ENCODE measurements around the gene BRIP1.

DNA sequence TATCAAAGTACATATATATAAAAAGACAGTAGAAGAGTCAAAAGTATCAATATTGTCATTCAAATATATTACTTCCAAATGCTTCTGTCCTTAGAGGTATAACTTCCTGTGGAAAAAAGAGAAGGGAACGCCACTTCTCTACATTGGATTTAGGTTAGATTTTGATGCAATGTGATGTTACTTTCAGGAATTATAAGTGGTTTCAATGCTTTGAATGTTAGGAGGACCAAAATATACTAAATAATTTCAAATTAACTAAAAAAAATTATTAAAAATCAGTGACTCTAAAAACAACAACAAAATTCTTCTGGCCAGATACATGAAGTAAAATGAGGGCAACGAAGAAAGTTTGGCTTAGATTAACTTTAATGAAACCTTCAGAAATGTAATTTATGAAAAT, 88.0 kb downstream of the BRIP1 start:
- TF ChIP-seq, protein P1, sequence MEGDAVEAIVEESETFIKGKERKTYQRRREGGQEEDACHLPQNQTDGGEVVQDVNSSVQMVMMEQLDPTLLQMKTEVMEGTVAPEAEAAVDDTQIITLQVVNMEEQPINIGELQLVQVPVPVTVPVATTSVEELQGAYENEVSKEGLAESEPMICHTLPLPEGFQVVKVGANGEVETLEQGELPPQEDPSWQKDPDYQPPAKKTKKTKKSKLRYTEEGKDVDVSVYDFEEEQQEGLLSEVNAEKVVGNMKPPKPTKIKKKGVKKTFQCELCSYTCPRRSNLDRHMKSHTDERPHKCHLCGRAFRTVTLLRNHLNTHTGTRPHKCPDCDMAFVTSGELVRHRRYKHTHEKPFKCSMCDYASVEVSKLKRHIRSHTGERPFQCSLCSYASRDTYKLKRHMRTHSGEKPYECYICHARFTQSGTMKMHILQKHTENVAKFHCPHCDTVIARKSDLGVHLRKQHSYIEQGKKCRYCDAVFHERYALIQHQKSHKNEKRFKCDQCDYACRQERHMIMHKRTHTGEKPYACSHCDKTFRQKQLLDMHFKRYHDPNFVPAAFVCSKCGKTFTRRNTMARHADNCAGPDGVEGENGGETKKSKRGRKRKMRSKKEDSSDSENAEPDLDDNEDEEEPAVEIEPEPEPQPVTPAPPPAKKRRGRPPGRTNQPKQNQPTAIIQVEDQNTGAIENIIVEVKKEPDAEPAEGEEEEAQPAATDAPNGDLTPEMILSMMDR (conservative IDR thresholded peaks at IDR 0.05; ENCODE audit: low read depth, low read length) = no peak
- no peak for TF ChIP-seq EZH2 (IDR thresholded peaks at IDR 0.05; ENCODE audit: borderline replicate concordance, low read depth, low read length, poor library complexity, severe bottlenecking)

Data from A673 (cell line).